ENCODE data around the gene UHMK1.
"Not testable (repeated sequence)": the region's sequence is repeated elsewhere in the genome, so short reads cannot be mapped to it uniquely, and the experiment has no call there.

Gene UHMK1

DNA sequence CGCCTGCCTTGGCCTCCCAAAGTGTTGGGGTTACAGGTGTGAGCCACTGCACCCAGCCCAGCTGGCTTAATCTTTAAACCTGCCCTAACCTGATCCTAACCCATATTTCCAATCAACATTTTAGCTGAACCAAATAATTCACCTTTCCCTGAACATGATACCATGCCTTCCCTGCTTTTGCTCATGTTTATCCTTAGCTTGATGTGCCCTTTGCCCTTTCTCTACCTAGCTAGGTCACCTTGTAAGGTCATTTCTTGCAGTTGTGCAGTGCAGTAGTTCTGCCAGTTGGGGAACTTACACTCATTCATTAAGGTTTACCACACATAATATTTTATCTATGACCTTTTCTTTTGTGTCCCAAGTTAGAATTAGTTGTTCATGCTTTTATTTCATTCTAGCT, 69.3 kb downstream of the UHMK1 start:
- DNase-seq = no peak

DNA sequence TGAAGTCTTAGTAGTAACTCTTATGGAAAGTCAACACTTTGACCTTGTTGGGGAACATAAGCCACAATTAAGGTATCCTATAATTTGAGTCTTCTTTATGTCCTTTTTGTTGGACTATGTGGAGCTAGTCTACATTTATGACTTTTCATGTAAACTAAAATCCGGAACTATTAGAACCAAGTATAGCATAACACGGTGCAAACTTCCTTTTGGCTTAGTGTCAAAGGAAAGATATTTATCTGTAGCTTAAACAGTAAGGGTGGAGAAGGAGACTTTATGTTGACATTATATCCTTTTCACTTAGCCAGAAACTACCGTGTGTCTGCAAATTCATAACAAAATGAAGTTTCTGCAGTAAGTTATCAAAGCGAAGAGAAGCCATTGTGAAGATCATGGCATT, 71.2 kb downstream of the UHMK1 start:
- no peak for DNase-seq

- no peak for DNase-seq
These were observed 73.1 kb downstream of the UHMK1 start for GRCh38 chr1:162570718-162571117.

DNA sequence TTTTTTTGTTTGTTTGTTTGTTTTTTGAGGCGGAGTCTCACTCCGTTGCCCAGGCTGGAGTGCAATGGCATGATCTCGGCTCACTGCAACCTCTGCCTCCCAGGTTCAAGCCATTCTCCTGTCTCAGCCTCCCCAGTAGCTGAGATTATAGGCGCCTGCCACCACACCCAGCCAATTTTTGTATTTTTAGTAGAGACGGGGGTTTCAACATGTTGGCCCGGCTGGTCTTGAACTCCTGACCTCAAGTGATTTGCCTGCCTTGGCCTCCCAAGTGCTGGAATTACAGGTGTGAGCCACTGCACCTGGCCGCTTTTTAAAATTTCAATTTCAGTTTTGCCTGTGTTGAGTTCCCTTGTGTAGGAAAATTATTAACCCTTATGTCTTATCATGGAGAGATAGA, 73.5 kb downstream of the UHMK1 start:
- not testable (repeated sequence) for DNase-seq

- DNase-seq = no peak
These were observed 74.1 kb downstream of the UHMK1 start for GRCh38 chr1:162571696-162572095.

DNA sequence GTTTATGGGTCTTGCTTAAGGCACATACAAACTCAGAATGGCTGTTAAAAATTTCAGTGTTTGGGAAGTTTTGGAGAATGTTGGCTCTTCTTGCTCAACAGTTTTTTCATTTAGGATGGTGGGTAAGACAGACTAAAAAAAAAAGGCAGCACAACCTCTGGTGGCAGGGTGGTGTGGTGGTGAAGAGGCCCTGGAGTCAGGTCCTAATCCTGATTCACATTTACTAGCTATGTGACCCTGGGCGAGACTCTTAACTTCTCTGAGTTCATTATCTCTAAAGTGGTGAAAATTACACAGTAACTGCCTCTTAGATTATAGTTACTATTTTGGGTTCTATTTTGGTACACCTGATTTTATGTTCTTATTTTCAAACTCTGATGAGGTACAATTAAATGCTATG, 75.5 kb downstream of the UHMK1 start:
- no peak for DNase-seq

- DNase-seq = no peak
These were observed 80.6 kb downstream of the UHMK1 start for GRCh38 chr1:162578071-162578700.

DNA sequence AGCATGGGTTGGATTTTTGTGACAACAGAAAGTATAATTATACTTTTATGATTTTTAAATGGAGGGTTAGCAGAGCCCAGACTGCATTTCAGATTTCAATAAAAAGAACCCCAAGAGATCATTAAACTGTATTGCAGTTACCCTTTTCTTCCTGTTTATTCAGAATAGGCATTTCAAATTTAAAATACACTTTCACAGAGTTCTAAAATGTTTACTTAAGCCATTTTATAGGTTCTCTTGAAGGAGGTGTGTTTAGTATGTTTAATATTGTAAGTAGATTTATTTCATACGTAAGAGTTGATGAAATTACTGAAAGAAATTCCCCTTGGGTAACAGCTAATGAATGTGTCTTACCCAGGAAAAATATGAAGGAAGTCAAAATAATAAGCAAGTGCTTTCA, 81.3 kb downstream of the UHMK1 start:
- DNase-seq = no peak

Measured in activated gamma-delta T cell treated with Interleukin-2 at 50 U/mL for 16 hours (primary cell).